Measurements from ENCODE around the gene GCSAM.

The GCSAM gene

GRCh38 chr3:112086076-112086854 is 46.8 kb downstream of the GCSAM start, which contains the start of gene C3orf52:
Gene C3orf52, plus strand, starts transcription at chr3:112086389. Its CDS starts 19 bp downstream, at chr3:112086408.
- H3K4me3 ChIP-seq (ENCODE audit: low read depth, low read length): peak within 1 kb of the TSS; percentile 64
- no peak for DNase-seq (ENCODE audit: low read depth)

GRCh38 chr3:112085735-112086075 is 47.3 kb downstream of the GCSAM start:
- TF ChIP-seq, protein P1, sequence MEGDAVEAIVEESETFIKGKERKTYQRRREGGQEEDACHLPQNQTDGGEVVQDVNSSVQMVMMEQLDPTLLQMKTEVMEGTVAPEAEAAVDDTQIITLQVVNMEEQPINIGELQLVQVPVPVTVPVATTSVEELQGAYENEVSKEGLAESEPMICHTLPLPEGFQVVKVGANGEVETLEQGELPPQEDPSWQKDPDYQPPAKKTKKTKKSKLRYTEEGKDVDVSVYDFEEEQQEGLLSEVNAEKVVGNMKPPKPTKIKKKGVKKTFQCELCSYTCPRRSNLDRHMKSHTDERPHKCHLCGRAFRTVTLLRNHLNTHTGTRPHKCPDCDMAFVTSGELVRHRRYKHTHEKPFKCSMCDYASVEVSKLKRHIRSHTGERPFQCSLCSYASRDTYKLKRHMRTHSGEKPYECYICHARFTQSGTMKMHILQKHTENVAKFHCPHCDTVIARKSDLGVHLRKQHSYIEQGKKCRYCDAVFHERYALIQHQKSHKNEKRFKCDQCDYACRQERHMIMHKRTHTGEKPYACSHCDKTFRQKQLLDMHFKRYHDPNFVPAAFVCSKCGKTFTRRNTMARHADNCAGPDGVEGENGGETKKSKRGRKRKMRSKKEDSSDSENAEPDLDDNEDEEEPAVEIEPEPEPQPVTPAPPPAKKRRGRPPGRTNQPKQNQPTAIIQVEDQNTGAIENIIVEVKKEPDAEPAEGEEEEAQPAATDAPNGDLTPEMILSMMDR (IDR thresholded peaks at IDR 0.05; ENCODE audit: low read depth, low read length, missing control alignments): no peak
- DNase-seq (ENCODE audit: low read depth): no peak
- peak overlapping the region; percentile 64 for H3K4me3 ChIP-seq (ENCODE audit: low read depth, low read length)

More at GRCh38 chr3:112086076-112086854, 46.8 kb downstream of the GCSAM start, which contains the start of gene C3orf52:
- TF ChIP-seq, protein P1 (IDR thresholded peaks at IDR 0.05; ENCODE audit: low read depth, low read length, missing control alignments): no peak

- TF ChIP-seq, protein P1 (IDR thresholded peaks at IDR 0.05; ENCODE audit: low read depth, low read length, missing control alignments): no peak
- no peak for DNase-seq (ENCODE audit: low read depth)
- H3K4me3 ChIP-seq (ENCODE audit: low read depth, low read length): no peak overlapping the region
Measured at GRCh38 chr3:112084980-112085705, 47.9 kb downstream of the GCSAM start.

- TF ChIP-seq, protein P1 (IDR thresholded peaks at IDR 0.05; ENCODE audit: low read depth, low read length, missing control alignments): no peak
- H3K4me3 ChIP-seq (ENCODE audit: low read depth, low read length): no peak overlapping the region
- DNase-seq (ENCODE audit: low read depth): no peak
Measured at GRCh38 chr3:112083239-112083638, 49.8 kb downstream of the GCSAM start.

GRCh38 chr3:112078125-112079083 is 54.6 kb downstream of the GCSAM start:
- no peak for DNase-seq (ENCODE audit: low read depth)
- TF ChIP-seq, protein P1 (IDR thresholded peaks at IDR 0.05; ENCODE audit: low read depth, low read length, missing control alignments): no peak

DNA sequence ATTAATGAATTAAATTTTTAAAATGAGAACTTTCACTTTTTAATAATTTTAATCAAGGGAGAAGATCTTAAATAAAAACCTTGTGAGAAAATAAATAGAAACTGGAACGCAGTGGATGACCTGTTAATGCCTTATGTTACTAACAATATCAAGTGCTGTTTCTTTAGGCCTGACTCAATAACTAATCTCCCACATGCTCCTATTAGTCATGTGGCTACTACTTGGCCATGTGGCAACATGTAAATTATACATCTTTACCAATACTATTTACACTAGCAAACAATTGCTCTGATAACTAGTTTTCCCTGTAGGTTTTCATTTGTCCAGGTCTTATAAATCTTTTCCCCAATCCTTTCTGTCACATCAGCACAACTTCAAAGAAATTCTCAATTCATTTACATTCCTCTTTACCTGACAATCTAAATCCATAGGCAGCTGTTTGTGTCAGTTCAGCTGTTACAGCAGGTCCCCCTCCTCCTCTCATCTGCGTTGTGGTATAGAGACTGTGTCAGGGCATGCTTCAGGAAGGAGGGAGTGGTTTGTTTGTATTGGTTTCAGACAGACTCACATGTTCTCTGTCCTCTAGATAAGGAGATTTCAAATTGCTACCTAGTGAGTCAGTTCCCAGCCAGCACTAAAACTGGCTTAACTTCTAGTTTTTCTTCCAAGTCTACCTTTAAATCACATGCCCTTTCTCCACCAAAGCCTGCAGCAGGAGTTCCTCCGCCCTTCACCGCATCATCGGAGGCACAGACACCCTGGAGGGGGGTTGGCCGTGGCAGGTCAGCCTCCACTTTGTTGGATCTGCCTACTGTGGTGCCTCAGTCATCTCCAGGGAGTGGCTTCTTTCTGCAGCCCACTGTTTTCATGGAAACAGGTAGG is 58.2 kb downstream of the GCSAM start:
- TF ChIP-seq, protein P1 (IDR thresholded peaks at IDR 0.05; ENCODE audit: low read depth, low read length, missing control alignments): no peak
- H3K4me3 ChIP-seq (ENCODE audit: low read depth, low read length): no peak overlapping the region
- DNase-seq (ENCODE audit: low read depth): no peak

More at GRCh38 chr3:112078125-112079083, 54.6 kb downstream of the GCSAM start:
- no peak overlapping the region for H3K4me3 ChIP-seq (ENCODE audit: low read depth, low read length)

Measured in GM12864 (cell line).